CD4-positive, alpha-beta T cell treated with Interleukin-15 for 4 hours (primary cell): ENCODE results near the gene APOL6.
A peak's percentile ranks its signal among the peaks of the same experiment; 100 is the strongest.
"Not testable (repeated sequence)": the region's sequence is repeated elsewhere in the genome, so short reads cannot be mapped to it uniquely, and the experiment has no call there.

Experiments
- DNase-seq: peaks from one replicate; pipeline ENCODE4 v3.0.0-alpha.2; 2020; ENCODE audit warnings: low spot score

APOL6 gene

DNA sequence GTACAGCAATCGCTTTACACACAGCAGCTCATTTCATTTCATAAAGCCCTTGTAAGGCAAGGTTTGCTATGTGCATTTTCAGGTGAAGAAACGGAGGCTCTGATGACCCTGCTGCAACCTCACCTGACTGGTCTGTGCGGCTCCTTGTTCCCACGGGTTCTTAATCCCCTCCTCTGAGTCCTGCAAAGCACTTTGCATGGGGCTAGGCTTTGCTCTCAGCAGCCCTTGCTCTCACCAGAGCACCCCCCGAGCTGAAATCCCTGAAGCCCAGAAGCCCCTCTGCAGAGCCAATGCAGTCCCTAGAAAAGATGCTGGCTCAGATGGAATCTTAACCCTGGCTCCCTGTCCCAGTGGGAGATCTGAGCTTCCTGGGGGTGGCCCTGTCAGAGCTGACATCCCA is 11.0 kb upstream of the APOL6 start:
- DNase-seq, result no peak

DNA sequence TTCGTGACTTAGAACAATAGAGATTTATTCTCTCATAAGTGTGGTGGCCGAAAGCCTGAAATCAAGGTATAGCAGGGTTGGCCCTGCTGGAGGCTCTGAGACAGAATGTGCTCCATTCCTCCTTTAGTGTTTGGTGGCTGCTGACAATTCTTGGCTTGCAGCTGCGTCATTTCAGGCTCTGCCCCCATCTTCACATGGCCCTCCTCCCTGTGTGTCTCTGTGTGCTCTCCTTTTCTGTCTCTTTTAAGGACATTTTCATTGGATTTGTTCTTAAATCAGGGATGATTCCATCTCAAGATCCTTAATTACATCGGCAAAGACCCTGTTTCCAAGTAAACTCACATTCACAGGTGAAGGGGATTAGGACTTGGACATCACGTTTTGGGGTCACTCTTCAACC is 10.2 kb upstream of the APOL6 start:
- DNase-seq, result no peak

GRCh38 chr22:35638410-35638809 is 9.8 kb upstream of the APOL6 start:
- DNase-seq, result no peak

DNA sequence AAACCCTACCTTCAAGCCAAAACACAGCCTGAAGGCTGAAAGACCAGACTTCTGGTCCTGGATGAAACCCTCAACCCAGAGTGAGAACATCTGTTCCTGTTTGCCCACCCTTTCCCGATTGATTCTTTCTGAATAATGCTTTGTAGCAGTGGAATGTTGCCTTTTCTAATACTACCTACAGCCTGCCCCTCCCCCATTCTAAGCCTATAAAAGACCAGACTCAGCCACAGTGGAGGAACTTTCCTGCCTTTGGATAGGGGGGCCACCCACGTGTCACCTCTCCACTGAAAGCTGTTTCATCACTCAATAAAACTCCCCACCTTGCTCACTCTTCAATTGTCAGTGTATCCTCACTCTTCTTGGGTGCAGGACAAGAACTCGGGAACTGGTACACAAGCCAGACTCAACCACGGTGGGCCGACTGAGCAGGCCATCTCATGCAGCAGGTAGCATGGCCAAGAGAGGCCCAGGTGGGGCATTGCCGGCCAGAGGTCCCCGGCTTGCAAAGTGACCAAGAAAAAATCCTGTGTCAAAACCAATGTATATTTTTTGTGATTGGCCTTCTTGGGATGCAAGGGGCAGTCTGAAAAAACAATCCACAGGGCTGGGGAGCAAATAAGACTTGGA is 6.6 kb upstream of the APOL6 start:
- no peak for DNase-seq

DNA sequence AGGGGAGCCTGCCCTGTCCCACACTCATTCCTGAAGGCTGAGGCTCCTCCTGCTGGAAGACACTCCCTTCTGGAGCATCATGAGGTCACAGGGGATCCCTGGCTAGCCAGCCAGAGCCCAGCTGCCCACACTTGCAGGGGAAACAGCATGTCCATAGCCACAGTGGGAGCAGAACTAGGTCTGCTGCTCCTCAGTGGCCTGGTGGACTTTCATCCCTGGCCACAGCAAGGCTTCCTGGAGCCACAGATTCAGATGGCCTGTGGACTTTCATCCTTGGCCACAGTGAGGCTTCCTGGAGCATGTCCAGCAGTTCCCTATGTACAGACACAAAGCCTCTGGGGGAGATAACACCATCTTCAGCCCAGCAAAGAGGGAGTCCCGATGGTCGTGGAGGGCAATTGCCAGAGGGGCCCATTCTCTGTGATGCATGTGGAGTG is 5.9 kb upstream of the APOL6 start:
- DNase-seq, result no peak

- no peak for DNase-seq
These were observed 4.3 kb upstream of the APOL6 start for GRCh38 chr22:35643991-35644390.

- DNase-seq, result no peak
These were observed 2.6 kb upstream of the APOL6 start for GRCh38 chr22:35645646-35646045.

DNA sequence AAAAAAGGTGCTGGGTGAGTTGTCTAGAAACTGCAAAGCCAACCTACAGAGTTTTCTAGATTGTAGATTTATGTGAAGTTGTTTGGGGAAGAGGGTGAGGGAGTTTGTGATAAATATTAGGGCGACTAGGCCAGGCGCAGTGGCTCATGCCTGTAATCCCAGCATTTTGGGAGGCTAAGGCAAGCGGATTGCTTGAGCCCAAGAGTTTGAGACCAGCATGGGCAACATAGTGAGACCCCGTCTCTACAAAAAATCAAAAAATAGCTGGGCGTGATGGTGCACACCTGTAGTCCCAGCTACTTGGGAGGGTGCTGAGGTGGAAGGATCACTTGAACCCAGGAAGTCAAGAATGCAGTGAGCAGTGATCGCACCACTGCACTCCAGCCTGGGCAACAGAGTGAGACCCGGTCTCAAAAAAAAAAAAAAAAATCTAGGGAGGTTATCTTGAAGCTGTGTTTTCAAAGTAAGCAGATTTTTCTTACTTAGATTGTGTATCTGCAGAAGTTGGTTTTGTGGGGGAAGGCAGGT is 844 bp downstream of the APOL6 start:
- DNase-seq, result no peak

DNA sequence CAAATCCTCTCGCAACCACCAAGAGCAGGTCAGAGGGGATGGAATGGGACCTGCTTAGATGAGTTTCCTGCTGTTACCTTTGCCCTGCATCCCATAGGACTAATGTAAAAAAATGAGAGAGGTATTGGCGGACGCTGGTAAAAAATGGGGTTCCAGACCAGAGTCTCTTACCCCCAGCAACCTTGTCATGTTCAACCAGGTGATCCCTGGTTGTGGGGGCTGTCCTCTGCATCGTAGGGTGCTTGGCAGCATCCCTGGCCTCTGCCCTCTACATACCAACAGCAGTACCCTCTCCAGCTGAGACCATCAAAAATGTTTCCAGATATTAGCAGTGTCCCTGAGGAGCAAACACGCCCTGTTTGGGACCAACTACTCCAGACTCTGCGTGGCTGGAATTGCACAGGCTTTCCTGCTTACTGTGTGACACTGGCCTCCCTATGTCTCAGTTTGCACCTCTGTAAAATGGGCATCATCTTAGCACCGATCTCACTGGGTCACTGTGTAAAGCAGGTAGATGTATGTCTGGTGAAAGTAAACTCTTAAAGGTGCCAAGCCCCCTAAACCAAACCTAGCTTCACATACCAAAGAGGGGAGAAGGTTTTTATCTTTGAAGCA is 1.5 kb downstream of the APOL6 start:
- no peak for DNase-seq

- DNase-seq, result no peak
These were observed 2.8 kb downstream of the APOL6 start for GRCh38 chr22:35651085-35651484.

DNA sequence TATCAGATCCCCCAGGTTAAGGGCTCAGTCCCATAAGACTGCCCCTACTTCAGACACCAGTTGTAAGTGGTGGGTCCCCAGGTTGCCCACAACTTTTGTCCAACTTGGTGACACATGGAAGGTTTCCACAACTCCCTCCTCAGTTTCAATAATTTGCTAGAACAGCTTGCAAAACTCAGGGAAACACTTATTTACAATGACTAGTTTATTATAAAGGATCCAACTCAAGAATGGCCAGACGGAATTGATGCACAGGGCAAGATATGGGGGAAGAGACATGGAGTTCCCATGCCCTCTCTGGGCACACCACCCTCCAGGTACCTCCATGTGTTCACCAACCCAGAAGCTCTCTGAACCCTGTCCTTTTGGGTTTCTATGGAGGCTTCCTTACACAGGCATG is 5.6 kb downstream of the APOL6 start:
- no peak for DNase-seq

GRCh38 chr22:35656284-35656752 is 8.1 kb downstream of the APOL6 start:
- no peak for DNase-seq

GRCh38 chr22:35657571-35658312 is 9.5 kb downstream of the APOL6 start:
- no peak for DNase-seq

DNA sequence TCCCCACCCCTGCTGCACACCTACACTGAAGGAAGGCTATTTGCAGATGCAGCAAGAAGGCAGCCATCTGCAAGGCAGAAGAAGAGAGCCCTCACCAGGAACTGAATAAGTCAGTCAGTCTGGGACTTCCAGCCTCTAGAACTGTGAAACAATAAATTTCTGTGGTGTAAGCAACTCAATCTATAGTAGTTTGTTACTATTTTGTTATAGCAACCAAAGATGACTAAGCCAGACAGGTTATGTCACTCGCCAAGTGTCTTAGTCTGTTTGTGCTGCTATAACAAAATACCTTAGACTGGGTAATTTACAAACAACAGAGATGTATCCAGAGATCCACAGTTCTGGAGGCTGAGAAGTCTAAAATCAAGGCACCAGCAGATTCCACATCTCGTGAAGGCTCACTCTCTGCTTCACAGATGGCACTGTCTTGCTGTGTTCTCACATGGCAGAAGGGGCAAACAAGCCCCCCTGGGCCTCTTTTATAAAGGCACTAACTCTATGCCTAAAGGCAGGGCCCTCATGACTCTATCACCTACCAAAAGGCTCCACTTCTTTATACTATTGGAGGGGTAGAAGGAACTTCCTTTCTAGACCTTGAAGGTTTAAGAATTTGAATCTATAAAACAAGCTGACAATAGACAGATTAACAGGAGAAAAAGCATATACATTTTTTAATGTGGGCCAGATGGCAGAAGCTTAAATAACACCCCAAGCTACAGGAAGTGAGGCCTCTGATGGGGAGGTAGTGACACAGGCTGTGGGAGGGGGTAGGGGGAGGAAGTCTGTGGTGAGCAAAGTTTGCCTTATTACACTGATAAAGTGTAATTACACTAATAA is 12.3 kb downstream of the APOL6 start:
- peak; percentile 81 for DNase-seq

GRCh38 chr22:35661464-35661863 is 13.2 kb downstream of the APOL6 start:
- peak; percentile 45 for DNase-seq

- no peak for DNase-seq
These were observed 14.7 kb downstream of the APOL6 start for GRCh38 chr22:35662914-35663313.

DNA sequence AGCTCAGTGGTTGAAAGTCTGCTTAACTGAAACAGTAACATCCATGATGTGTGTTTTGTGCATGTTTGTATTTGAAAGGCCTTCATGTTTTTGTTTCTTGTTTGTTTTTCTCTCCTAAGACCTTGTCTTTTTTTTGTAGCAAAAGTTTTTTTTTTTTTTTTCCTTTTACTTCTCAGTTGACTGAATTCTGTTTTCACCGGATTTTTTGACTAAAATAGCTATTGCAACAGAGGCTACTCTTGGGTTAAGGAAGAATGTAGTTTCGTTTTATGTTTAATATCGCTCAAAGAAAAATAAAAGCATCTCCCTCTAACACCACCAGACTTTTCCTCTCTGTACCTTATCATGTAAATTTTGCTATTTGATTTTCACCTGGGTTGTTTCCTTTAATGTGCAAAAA is 15.1 kb downstream of the APOL6 start:
- no peak for DNase-seq

DNA sequence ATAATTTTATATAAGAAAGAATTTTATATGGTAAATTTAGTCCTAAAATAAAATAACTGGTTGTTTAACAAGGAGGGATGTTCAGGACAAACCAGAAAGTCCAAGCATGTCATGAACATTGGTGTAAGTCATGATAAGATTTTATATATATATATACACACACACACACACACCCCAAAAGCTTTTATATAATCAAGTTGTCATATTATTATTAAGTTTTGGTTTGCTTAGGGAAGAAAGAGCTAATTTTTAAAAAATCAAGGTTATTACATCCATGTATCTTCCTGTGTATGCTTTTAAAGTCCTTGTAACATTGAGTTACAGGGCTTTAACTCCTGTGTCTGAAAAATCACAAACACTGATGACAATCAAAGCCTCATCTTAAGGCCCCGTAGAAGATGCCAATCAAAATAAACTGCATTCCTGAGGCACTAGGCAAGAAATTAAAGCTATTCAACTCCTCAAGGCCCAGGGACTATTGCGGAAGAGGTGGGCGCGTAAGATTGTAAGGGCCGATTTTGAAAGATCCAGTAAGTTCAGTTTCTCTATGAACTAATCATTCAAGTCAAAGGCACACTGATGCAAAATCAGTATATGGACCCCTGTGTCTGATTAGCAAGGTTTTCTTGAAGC is 16.8 kb downstream of the APOL6 start:
- DNase-seq, result no peak

DNA sequence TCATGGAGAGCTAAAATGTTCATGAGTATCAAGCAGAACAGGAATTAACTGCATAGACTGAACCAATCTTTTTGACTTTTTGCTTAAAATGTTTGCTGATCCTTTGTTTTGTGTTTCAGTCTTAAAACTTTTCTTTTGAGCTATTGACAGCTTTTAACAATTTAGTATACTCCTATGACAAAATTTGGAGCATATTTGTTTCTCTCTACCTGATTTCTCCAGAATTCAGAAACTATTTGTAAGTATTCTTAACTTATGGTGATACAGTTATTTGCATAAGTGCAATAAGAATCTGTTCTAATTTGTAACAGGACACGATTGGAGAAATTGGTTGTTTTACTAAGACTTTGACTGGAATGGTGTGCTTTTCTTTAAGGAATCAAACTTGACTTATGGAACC is 18.5 kb downstream of the APOL6 start:
- DNase-seq, result not testable (repeated sequence)

DNA sequence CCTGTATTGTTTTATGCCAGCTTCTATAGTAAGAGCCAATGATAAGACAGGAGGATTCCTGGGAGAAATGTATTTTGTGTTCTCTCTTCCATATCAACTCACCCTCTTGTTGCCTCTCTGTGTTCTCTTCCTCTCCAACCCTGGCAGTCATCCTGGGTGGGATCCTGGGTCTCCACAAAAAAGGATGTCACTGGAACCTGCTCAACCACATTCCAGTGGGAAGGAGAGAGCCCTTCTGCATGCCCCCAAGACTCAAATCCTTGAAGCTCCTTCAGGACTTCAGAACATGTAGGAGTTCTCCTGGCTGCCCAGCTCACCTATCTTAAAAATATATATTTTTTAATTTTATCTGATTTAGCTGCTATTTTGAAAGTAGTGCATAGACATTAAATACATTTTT is 26.1 kb downstream of the APOL6 start:
- DNase-seq, result no peak

DNA sequence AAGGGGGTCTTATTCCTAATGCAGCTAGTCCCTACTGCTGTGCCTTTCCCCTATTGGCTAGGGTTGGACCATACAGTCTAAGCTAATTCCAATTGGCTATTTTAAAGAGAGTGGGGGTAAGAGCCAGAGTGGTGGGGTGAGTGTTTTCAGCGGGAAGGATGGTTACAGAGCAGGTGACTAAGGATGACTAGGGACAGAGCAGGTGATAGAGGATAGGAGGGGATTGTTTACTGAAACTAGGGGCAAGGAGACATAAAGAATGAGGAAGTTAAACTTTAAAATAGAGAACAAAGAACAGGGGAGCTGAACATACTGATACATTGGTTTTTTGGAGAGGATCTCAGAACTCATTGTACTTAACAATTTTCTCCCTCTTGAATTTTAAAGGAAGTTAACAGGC is 27.8 kb downstream of the APOL6 start:
- not testable (repeated sequence) for DNase-seq
